ENCODE measurements around the gene RERE.

Gene RERE

GRCh38 chr1:8424539-8425116 lies 392.8 kb downstream of the RERE start:
- DNase-seq (ENCODE audit: low spot score) = peak; percentile 66

GRCh38 chr1:8423692-8424538 lies 393.5 kb downstream of the RERE start:
- no peak for DNase-seq (ENCODE audit: low spot score)

- DNase-seq (ENCODE audit: low spot score) = no peak
These were observed 394.2 kb downstream of the RERE start for GRCh38 chr1:8423269-8423691.

GRCh38 chr1:8422510-8423268 lies 394.8 kb downstream of the RERE start:
- DNase-seq (ENCODE audit: low spot score) = peak; percentile 53

- DNase-seq (ENCODE audit: low spot score) = no peak
These were observed 395.7 kb downstream of the RERE start for GRCh38 chr1:8421721-8422120.

- DNase-seq (ENCODE audit: low spot score) = no peak
These were observed 397.1 kb downstream of the RERE start for GRCh38 chr1:8420318-8420717.

GRCh38 chr1:8419861-8420260 lies 397.6 kb downstream of the RERE start:
- no peak for DNase-seq (ENCODE audit: low spot score)

GRCh38 chr1:8419172-8419571 lies 398.3 kb downstream of the RERE start:
- DNase-seq (ENCODE audit: low spot score) = no peak

GRCh38 chr1:8418301-8418700 lies 399.1 kb downstream of the RERE start:
- no peak for DNase-seq (ENCODE audit: low spot score)

- no peak for DNase-seq (ENCODE audit: low spot score)
These were observed 399.8 kb downstream of the RERE start for GRCh38 chr1:8417625-8418024.

- DNase-seq (ENCODE audit: low spot score) = no peak
These were observed 400.6 kb downstream of the RERE start for GRCh38 chr1:8416881-8417280.

- DNase-seq (ENCODE audit: low spot score) = no peak
These were observed 401.7 kb downstream of the RERE start for GRCh38 chr1:8415526-8416278.

- no peak for DNase-seq (ENCODE audit: low spot score)
These were observed 405.1 kb downstream of the RERE start for GRCh38 chr1:8412183-8412831.

GRCh38 chr1:8411803-8412182 lies 405.6 kb downstream of the RERE start:
- no peak for DNase-seq (ENCODE audit: low spot score)

- DNase-seq (ENCODE audit: low spot score) = no peak
These were observed 406.6 kb downstream of the RERE start for GRCh38 chr1:8410791-8411190.

GRCh38 chr1:8409606-8410005 lies 407.8 kb downstream of the RERE start:
- no peak for DNase-seq (ENCODE audit: low spot score)

- peak; percentile 71 for DNase-seq (ENCODE audit: low spot score)
These were observed 408.3 kb downstream of the RERE start for GRCh38 chr1:8409106-8409505.

GRCh38 chr1:8408151-8408839 lies 409.1 kb downstream of the RERE start:
- no peak for DNase-seq (ENCODE audit: low spot score)

GRCh38 chr1:8407652-8408051 lies 409.8 kb downstream of the RERE start:
- DNase-seq (ENCODE audit: low spot score) = no peak

GRCh38 chr1:8406960-8407359 lies 410.5 kb downstream of the RERE start:
- no peak for DNase-seq (ENCODE audit: low spot score)

GRCh38 chr1:8406011-8406410 lies 411.4 kb downstream of the RERE start:
- DNase-seq (ENCODE audit: low spot score) = no peak
